GM10266 (cell line): ENCODE results near the gene RARS1.
"Not testable (repeated sequence)": the region's sequence is repeated elsewhere in the genome, so short reads cannot be mapped to it uniquely, and the experiment has no call there.

Experiments
- DNase-seq: peaks from one replicate; pipeline ENCODE4 v3.0.0; 2012; ENCODE audit errors: extremely low spot score
- TF ChIP-seq, protein P1 (sequence below): IDR thresholded peaks from 2 replicates; pipeline ENCODE4 v1.5.1; 2012; ENCODE audit warnings: mild to moderate bottlenecking, low read depth; ENCODE audit not compliant: control insufficient read depth, insufficient read depth; ENCODE audit errors: missing control alignments

Gene RARS1

DNA sequence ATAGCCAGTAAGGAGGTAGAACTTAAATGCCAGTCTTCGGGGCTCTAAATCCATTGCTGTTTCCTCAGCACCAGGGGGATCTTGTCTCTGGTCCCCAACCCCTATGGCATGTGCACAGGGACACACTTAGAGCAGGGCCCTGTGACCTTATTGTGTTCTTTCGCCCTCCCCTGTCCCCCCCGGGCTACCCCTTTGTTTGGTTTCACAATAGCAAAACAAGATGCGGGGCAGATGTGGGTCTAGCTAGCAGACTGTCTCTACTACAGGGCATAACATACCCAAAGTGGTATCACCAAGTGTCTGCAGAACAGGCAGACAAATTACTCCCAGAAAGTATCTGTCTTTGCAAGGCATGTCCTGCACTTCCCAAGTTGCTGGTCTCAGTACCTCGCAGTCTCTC lies 44.9 kb downstream of the RARS1 start:
- TF ChIP-seq, protein P1, sequence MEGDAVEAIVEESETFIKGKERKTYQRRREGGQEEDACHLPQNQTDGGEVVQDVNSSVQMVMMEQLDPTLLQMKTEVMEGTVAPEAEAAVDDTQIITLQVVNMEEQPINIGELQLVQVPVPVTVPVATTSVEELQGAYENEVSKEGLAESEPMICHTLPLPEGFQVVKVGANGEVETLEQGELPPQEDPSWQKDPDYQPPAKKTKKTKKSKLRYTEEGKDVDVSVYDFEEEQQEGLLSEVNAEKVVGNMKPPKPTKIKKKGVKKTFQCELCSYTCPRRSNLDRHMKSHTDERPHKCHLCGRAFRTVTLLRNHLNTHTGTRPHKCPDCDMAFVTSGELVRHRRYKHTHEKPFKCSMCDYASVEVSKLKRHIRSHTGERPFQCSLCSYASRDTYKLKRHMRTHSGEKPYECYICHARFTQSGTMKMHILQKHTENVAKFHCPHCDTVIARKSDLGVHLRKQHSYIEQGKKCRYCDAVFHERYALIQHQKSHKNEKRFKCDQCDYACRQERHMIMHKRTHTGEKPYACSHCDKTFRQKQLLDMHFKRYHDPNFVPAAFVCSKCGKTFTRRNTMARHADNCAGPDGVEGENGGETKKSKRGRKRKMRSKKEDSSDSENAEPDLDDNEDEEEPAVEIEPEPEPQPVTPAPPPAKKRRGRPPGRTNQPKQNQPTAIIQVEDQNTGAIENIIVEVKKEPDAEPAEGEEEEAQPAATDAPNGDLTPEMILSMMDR = no peak

DNA sequence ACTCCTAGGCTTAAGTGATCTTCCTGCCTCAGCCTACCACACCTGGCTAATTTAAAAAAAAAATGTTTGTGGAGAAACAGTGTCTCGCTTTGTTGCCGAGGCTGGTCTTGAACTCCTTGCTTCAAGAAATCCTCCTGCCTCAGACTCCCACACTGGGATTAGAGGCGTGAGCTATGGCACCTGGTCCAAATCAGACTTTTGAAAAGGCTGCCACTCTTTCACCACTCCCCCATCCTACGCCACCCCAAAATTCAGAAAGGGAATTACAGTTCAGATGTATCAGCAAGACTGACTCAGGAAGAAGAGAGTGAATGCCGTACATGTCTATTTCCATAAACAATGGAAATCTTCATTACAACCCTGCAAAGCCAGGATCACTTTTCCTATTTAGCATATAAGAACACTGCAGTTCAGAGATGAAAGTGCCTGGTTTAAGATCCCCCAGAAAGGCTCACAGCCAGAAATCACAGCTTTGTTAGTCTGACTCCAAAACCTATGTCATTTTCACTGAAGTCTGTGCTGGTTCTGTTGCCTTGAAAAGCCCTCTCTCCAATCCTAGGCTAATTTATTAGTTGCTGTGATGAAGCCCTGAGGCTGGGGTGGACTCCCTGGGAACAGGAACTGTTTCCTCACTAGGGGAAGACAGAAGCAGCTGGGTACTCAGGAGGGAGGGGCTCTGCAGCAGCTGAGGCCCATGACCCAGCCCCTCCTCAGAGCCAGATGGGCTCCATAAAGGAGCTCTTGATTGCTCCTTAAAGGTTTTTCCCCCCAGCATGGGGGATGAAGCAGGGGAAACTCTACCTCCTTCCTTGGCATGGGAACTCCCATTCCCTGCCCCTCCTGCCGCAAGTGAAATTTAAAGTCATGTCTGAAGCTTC lies 46.0 kb downstream of the RARS1 start:
- no peak for DNase-seq
- TF ChIP-seq, protein P1 = no peak

More for the DNA sequence above, 44.9 kb downstream of the RARS1 start:
- DNase-seq = no peak

DNA sequence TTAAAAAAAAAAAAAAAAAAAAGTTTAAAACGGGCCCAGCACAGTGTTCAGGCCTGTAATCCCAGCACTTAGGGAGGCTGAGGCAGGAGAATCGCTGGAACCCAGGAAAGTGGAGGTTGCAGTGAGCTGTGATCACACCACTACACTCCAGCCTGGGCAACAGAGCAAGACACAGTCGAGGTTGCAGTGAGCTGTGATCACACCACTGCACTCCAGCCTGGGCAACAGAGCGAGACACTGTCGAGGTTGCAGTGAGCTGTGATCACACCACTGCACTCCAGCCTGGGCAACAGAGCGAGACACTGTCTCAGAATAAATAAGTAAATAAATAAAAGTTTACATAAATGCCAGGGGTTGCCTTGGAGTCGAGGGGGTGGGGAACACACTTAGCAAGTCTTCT lies 48.1 kb downstream of the RARS1 start:
- not testable (repeated sequence) for DNase-seq

DNA sequence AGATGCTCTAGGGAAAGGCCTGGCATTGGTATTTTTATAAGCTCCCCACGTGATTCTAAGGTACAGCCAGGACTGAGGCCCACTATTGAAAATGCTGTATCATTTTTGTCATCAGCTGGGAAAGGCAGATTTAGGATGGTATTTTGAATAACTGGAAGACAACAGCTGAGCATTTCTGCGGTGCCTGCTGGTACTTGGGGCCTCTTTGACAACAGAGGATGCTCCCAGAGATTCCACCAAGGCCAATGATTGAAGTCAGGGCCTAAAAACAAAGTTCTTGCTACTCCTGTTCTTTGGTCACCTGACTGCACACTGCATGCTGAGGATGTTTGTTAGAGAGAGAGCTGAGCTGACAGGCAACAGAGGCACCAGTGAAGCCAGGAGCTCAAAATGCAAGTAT lies 50.9 kb downstream of the RARS1 start:
- TF ChIP-seq, protein P1 = no peak
- no peak for DNase-seq

DNA sequence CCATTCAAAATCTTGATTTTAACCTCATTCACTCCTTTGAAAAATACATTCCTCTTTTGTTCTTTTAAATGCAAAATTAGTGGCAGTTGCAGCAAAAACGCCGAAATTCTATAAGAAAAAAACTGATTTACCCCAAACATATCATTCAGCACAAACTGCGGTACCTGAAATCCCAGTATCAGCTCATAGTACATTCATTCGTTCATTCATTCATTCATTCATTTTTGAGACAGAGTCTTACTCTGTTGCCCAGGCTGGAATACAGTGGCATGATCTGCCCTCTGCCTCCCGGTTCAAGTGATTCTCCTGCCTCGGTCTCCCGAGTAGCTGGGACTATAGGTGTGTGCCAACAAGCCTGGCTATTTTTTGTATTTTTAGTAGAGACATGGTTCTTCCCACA lies 63.3 kb downstream of the RARS1 start:
- TF ChIP-seq, protein P1 = no peak
- DNase-seq = no peak

DNA sequence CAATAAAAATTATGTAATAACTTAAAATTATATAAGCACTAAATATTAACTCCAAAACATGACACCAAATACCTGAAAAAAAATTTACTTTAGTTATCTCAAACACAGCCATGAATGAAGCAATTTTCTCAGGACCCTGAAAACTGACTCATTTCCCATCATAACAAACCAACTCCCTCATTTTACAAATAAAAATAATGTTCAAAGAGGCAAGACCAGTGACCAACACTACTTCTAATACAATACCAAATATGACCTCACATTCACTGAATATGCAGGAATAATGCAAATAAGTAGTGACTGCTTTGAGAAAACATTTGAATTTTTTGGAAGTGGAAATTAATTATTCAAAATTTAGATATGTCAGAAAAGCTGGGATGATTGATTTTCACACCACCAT lies 64.4 kb downstream of the RARS1 start:
- TF ChIP-seq, protein P1 = no peak
- no peak for DNase-seq

DNA sequence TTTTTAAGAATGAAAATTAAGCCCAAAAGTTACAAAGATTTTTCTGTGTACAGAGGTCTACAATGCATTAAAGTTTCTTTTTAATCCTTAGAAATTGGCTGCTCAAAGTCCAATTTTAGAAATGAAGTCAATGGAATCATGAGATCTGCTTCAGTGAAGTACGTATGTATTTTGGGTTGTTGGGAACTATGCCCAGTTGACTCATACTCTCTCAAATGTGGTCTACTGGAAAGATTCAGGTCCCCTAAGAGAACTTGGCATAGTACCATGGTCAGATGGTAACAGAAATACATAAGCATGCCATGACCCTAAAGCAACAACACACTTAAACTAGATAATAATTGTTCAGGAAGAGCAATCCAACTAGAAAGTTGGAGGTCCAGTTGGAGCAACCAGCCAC lies 65.9 kb downstream of the RARS1 start:
- TF ChIP-seq, protein P1 = no peak

More for the DNA sequence above, 65.9 kb downstream of the RARS1 start:
- DNase-seq = no peak
